MM.1S (cell line): Measurements from ENCODE around the gene MAP2K3.

Experiments
- DNase-seq: peaks from one replicate; pipeline ENCODE4 v3.0.0-alpha.2; 2015
- H2AFZ ChIP-seq: fragments of 300-600 bp; sonication (generic); 2 replicates; pipeline ENCODE4 v1.6.0; 2016; ENCODE audit warnings: antibody characterized with exemption, low read length
- H3F3A ChIP-seq: fragments of 300-600 bp; sonication (generic); 2 replicates; pipeline ENCODE4 v1.6.1; 2016; ENCODE audit warnings: mild to moderate bottlenecking, antibody characterized with exemption, low read length, moderate library complexity, mixed read lengths; ENCODE audit not compliant: insufficient read depth
- H3K27ac ChIP-seq: fragments of 300-600 bp; sonication (generic); 2 replicates; pipeline ENCODE4 v1.5.1; 2016; ENCODE audit warnings: mild to moderate bottlenecking, low read length
- H3K27me3 ChIP-seq: fragments of 300-600 bp; sonication (generic); replicated peaks from 2 replicates; pipeline ENCODE4 v1.6.0; 2016; ENCODE audit warnings: low read length; ENCODE audit not compliant: insufficient read depth
- H3K36me3 ChIP-seq: fragments of 300-600 bp; sonication (generic); replicated peaks from 2 replicates; pipeline ENCODE4 v1.6.1; 2016; ENCODE audit warnings: mild to moderate bottlenecking, low read length, mixed read lengths; ENCODE audit not compliant: insufficient read depth
- H3K4me1 ChIP-seq: fragments of 300-600 bp; sonication (generic); 2 replicates; pipeline ENCODE4 v1.6.1; 2016; ENCODE audit warnings: low read length, mixed read lengths
- H3K4me2 ChIP-seq: fragments of 300-600 bp; sonication (generic); 2 replicates; pipeline ENCODE4 v1.6.0; 2016; ENCODE audit warnings: low read depth, low read length
- H3K4me3 ChIP-seq: fragments of 300-600 bp; sonication (generic); 2 replicates; pipeline ENCODE4 v1.5.1; 2016; ENCODE audit warnings: low read length, mixed read lengths
- H3K79me2 ChIP-seq: fragments of 300-600 bp; sonication (generic); 2 replicates; pipeline ENCODE4 v1.6.1; 2016; ENCODE audit warnings: mixed run types, low read length, mixed read lengths
- H3K9ac ChIP-seq: fragments of 300-600 bp; sonication (generic); 2 replicates; pipeline ENCODE4 v1.6.1; 2016; ENCODE audit warnings: low read length, mixed read lengths
- H3K9me2 ChIP-seq: fragments of 300-600 bp; sonication (generic); replicated peaks from 2 replicates; pipeline ENCODE4 v1.6.1; 2016; ENCODE audit warnings: mild to moderate bottlenecking, low read length, mixed read lengths; ENCODE audit not compliant: insufficient read depth
- H3K9me3 ChIP-seq: fragments of 300-600 bp; sonication (generic); replicated peaks from 2 replicates; pipeline ENCODE4 v1.6.1; 2016; ENCODE audit warnings: mild to moderate bottlenecking, low read length, mixed read lengths; ENCODE audit not compliant: insufficient read depth
- H4K20me1 ChIP-seq: fragments of 300-600 bp; sonication (generic); 2 replicates; pipeline ENCODE4 v1.6.1; 2016; ENCODE audit warnings: mild to moderate bottlenecking, low read length, moderate library complexity, mixed read lengths; ENCODE audit not compliant: insufficient read depth
- CTCF ChIP-seq: fragments of 300-600 bp; sonication (generic); IDR thresholded peaks from 2 replicates; pipeline ENCODE4 v1.5.1; 2016; ENCODE audit warnings: antibody characterized with exemption, low read length, mixed read lengths
- EZH2 ChIP-seq: fragments of 300-600 bp; sonication (generic); optimal IDR thresholded peaks from 2 replicates; pipeline ENCODE3; 2017; ENCODE audit warnings: low read depth, mild to moderate bottlenecking, antibody characterized with exemption, low read length, mixed read lengths
- EZH2phosphoT487 ChIP-seq: fragments of 300-600 bp; sonication (generic); IDR thresholded peaks from 2 replicates; pipeline ENCODE4 v1.6.1; 2018; ENCODE audit warnings: antibody characterized with exemption, low read length

Gene MAP2K3

GRCh38 chr17:21278450-21279197 is 5.9 kb upstream of the MAP2K3 start:
- Histone ChIP-seq H3K9me2 (no peaks in the 10 kb centered on the region), H3K27ac (no peak overlapping the region), H3F3A (no peaks in the 10 kb centered on the region), H4K20me1 (no peaks in the 10 kb centered on the region), H3K79me2 (no peaks in the 10 kb centered on the region), H2AFZ (peak overlapping the region; percentile 32; the same call in 1 of the 2 replicates), H3K36me3 (no peaks in the 10 kb centered on the region), H3K4me2 (no peak overlapping the region), H3K4me3 (no peak overlapping the region), H3K9me3 (no peaks in the 10 kb centered on the region), H3K9ac (no peak overlapping the region), H3K4me1 (peaks cover 21% of the 10 kb centered on the region), H3K27me3 (no peaks in the 10 kb centered on the region)
- DNase-seq = peak; percentile 64
- TF ChIP-seq EZH2phosphoT487 (no peak), CTCF (no peak; the same call in 1 of the 2 replicates), EZH2 (no peak)

- Histone ChIP-seq H3K4me1 (peaks cover 21% of the 10 kb centered on the region), H3K36me3 (no peaks in the 10 kb centered on the region), H3F3A (no peaks in the 10 kb centered on the region), H3K9me3 (no peaks in the 10 kb centered on the region), H3K9ac (no peak overlapping the region), H3K9me2 (no peaks in the 10 kb centered on the region), H3K79me2 (no peaks in the 10 kb centered on the region), H3K27ac (no peak overlapping the region), H3K4me3 (no peak overlapping the region), H3K4me2 (no peak overlapping the region), H2AFZ (no peak overlapping the region), H4K20me1 (no peaks in the 10 kb centered on the region), H3K27me3 (no peaks in the 10 kb centered on the region)
- no peak for DNase-seq
- TF ChIP-seq CTCF = no peak
Measured at GRCh38 chr17:21279198-21279535, 5.3 kb upstream of the MAP2K3 start.

GRCh38 chr17:21279582-21279981 is 4.9 kb upstream of the MAP2K3 start:
- peak overlapping the region; percentile 71 for H2AFZ ChIP-seq
- TF ChIP-seq EZH2phosphoT487 (no peak), CTCF (no peak), EZH2 (no peak)

More at GRCh38 chr17:21279582-21279981, 4.9 kb upstream of the MAP2K3 start:
- no peaks in the 10 kb centered on the region for H3K9me3 ChIP-seq
- H3K4me3 ChIP-seq = no peak overlapping the region
- H3K27ac ChIP-seq = no peak overlapping the region
- no peaks in the 10 kb centered on the region for H3F3A ChIP-seq
- H3K79me2 ChIP-seq = peaks cover under 1% of the 10 kb centered on the region
- H3K36me3 ChIP-seq = no peaks in the 10 kb centered on the region
- no peaks in the 10 kb centered on the region for H3K9me2 ChIP-seq
- H3K9ac ChIP-seq = no peak overlapping the region
- H3K27me3 ChIP-seq = no peaks in the 10 kb centered on the region
- no peak for DNase-seq
- H3K4me1 ChIP-seq = peaks cover 21% of the 10 kb centered on the region
- no peak overlapping the region for H3K4me2 ChIP-seq
- H4K20me1 ChIP-seq = no peaks in the 10 kb centered on the region
